Activated CD8-positive, alpha-beta T cell treated with anti-CD3 and anti-CD28 coated beads for 36 hours (primary cell): ENCODE results near the gene IPP. TPM values are rescaled to one million over a fixed set of nuclear protein-coding genes. Genes with fewer than 3 reads are reported as not detected.
"Not testable (repeated sequence)": the region's sequence is repeated elsewhere in the genome, so short reads cannot be mapped to it uniquely, and the experiment has no call there.

ENCODE experiments used
- ATAC-seq: fragments of 200-7000 bp; cut with Tn5 transposase; one replicate; pipeline ENCODE4 v1.10.0; 2021; ENCODE audit warnings: mild to moderate bottlenecking, moderate library complexity
- CTCF ChIA-PET: fragments of 350-600 bp; sonication (Branson Sonifier 250); formaldehyde crosslinking; loops from one replicate; lab custom pipeline; 2021; ENCODE audit warnings: antibody characterized with exemption; lab: Charles Lee
- POLR2A ChIA-PET: fragments of 350-600 bp; sonication (Branson Sonifier 250); formaldehyde crosslinking; loops from one replicate; lab custom pipeline; 2021; ENCODE audit warnings: antibody characterized with exemption; lab: Charles Lee
- DNase-seq: peaks from one replicate; pipeline ENCODE4 v3.0.0-alpha.2; 2020
- H3K27ac Mint-ChIP-seq: one replicate; pipeline ENCODE4 v1.8.0; 2021; ENCODE audit warnings: mild to moderate bottlenecking, mixed read lengths
- H3K27me3 Mint-ChIP-seq: one replicate; pipeline ENCODE4 v1.8.0; 2021; ENCODE audit warnings: mixed read lengths
- H3K36me3 Mint-ChIP-seq: one replicate; pipeline ENCODE4 v1.8.0; 2021; ENCODE audit warnings: low read depth, mixed read lengths
- H3K4me1 Mint-ChIP-seq: one replicate; pipeline ENCODE4 v1.8.0; 2021; ENCODE audit warnings: low read depth, mixed read lengths
- H3K4me3 Mint-ChIP-seq: one replicate; pipeline ENCODE4 v1.8.0; 2021; ENCODE audit warnings: mild to moderate bottlenecking, moderate library complexity, mixed read lengths
- H3K9me3 Mint-ChIP-seq: one replicate; pipeline ENCODE4 v1.8.0; 2021; ENCODE audit warnings: mixed read lengths
- CTCF ChIP-seq: fragments of 200-600 bp; IDR thresholded peaks from one replicate; pipeline ENCODE4 v1.8.0; 2022; ENCODE audit warnings: antibody characterized with exemption, mild to moderate bottlenecking
- intact Hi-C: fragments of 100-400 bp; cut with micrococcal nuclease; formaldehyde crosslinking; loops from one replicate; pipeline ENCODE4 v1.10.0; 2022
- total RNA-seq, 2 experiments: library from RNA; stranded (reverse); gene quantifications; one replicate each; pipeline ENCODE4 v1.2.3, GENCODE V29; 2021

IPP gene
- total RNA-seq, 2 experiments from 2014 or later = 14.7 to 16.7 TPM

- Mint-ChIP-seq H3K4me3 (no peak overlapping the region), H3K36me3 (peaks cover 4% of the 10 kb centered on the region), H3K27ac (no peak overlapping the region), H3K9me3 (peaks cover 8% of the 10 kb centered on the region), H3K27me3 (no peaks in the 10 kb centered on the region), H3K4me1 (peaks cover 11% of the 10 kb centered on the region)
- ATAC-seq = no peak
- no peak for TF ChIP-seq CTCF
- ChIA-PET POLR2A (interaction anchor here (0.6 kb wide), 1 partner anchor 35 kb away, joined by 3 read pairs; no protein-coding TSS in a partner anchor), CTCF (no interaction called here)
- intact Hi-C loops = no loop called here
- DNase-seq = no peak
These were observed 3.0 kb upstream of the IPP start for GRCh38 chr1:45753248-45754037.

GRCh38 chr1:45752441-45753052, 2.1 kb upstream of the IPP start:
- ChIA-PET CTCF (no interaction called here), POLR2A (no interaction called here)
- Mint-ChIP-seq H3K27me3 (no peaks in the 10 kb centered on the region), H3K27ac (no peak overlapping the region), H3K36me3 (peaks cover 4% of the 10 kb centered on the region), H3K4me1 (peaks cover 13% of the 10 kb centered on the region), H3K4me3 (no peak overlapping the region), H3K9me3 (peaks cover 8% of the 10 kb centered on the region)
- intact Hi-C loops = no loop called here
- ATAC-seq = no peak
- DNase-seq = no peak
- TF ChIP-seq CTCF = no peak

- POLR2A ChIA-PET = no interaction called here
- H3K36me3 Mint-ChIP-seq = peaks cover 4% of the 10 kb centered on the region
- H3K4me3 Mint-ChIP-seq = peak overlapping the region; percentile 56
- intact Hi-C loops = no loop called here
- peak overlapping the region; percentile 77 for H3K27ac Mint-ChIP-seq
- peaks cover 8% of the 10 kb centered on the region for H3K9me3 Mint-ChIP-seq
- DNase-seq = no peak
- H3K27me3 Mint-ChIP-seq = no peaks in the 10 kb centered on the region
- no peak for ATAC-seq
- no peak for TF ChIP-seq CTCF
- CTCF ChIA-PET = no interaction called here
- H3K4me1 Mint-ChIP-seq = peaks cover 17% of the 10 kb centered on the region
These were observed 1.6 kb upstream of the IPP start for GRCh38 chr1:45752014-45752413.

- CTCF ChIA-PET, H3K36me3 Mint-ChIP-seq, H3K9me3 Mint-ChIP-seq, intact Hi-C loops, DNase-seq, ATAC-seq, H3K27me3 Mint-ChIP-seq: not testable (repeated sequence)
- POLR2A ChIA-PET = interaction anchor here (1.1 kb wide), 1 partner anchor 65 kb away, joined by 3 read pairs; the partner anchor contains the start of gene GPBP1L1
- H3K27ac Mint-ChIP-seq = peak overlapping the region; percentile 98
- H3K4me1 Mint-ChIP-seq = peaks cover 17% of the 10 kb centered on the region
- peak overlapping the region; percentile 98 for H3K4me3 Mint-ChIP-seq
These were observed 786 bp upstream of the IPP start for GRCh38 chr1:45751039-45751838.

GRCh38 chr1:45746922-45747321, 3.5 kb downstream of the IPP start:
- Mint-ChIP-seq H3K27ac (peak overlapping the region; percentile 15), H3K27me3 (no peaks in the 10 kb centered on the region), H3K9me3 (no peaks in the 10 kb centered on the region), H3K4me3 (no peak overlapping the region), H3K4me1 (peaks cover 19% of the 10 kb centered on the region), H3K36me3 (peaks cover 8% of the 10 kb centered on the region)
- no peak for DNase-seq
- ATAC-seq = no peak
- POLR2A ChIA-PET = no interaction called here
- no peak for TF ChIP-seq CTCF
- intact Hi-C loops = no loop called here
- CTCF ChIA-PET = no interaction called here

- intact Hi-C loops, H3K27ac Mint-ChIP-seq, CTCF ChIA-PET, POLR2A ChIA-PET, H3K4me3 Mint-ChIP-seq, H3K27me3 Mint-ChIP-seq, DNase-seq, H3K9me3 Mint-ChIP-seq, ATAC-seq: not testable (repeated sequence)
- Mint-ChIP-seq H3K36me3 (peaks cover 21% of the 10 kb centered on the region), H3K4me1 (peaks cover 14% of the 10 kb centered on the region)
These were observed 10.8 kb downstream of the IPP start for GRCh38 chr1:45739641-45740156.
